HG02759 (cell line): ENCODE measurements around the gene ACTR3.

Source experiments
- ATAC-seq: cut with Tn5 transposase; IDR thresholded peaks from one replicate; pipeline ENCODE4 v1.9.1; 2021; ENCODE audit warnings: mild to moderate bottlenecking, moderate library complexity; ENCODE audit not compliant: unreplicated experiment

Gene ACTR3

DNA sequence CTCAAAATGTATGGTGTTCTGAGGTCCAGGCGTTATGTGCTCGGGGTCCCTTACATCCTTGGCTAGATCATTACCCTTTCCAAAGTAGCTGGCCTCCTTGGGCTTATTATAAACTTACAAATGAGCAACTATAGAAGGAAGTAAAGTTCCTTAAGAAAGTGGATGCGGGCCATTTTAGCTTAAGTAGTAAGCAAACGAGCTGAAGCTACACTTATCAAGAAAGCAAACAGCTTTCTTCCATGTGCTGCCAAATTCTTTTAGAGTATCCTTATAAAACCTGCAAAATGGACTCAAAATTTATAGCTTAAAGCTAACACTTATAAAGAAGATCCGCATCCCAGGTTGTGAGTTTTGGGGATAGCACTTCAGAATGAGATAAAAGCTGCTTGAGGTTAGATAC is 75.3 kb downstream of the ACTR3 start:
- ATAC-seq, result no peak

GRCh38 chr2:113965644-113966043 is 75.8 kb downstream of the ACTR3 start:
- peak; percentile 86 for ATAC-seq

GRCh38 chr2:113966171-113966570 is 76.3 kb downstream of the ACTR3 start:
- ATAC-seq, result no peak

DNA sequence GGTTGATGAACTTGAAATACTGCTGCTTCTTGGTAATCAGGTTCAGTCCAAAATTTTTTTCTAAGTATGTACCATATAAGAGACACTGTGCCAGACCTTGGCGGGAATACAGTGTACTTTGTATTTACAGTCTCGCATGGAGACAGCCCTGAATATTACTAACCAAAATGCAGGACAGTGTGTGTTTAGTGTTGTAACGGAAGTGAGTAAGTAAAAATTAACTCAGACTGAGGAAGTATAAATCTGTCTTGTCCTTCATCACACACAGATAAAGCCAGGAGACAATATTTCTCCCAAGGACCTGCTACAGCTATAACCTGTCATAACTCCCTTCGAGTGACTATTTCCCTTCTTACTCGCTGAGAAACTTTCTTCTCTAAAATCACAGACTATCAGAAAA is 76.9 kb downstream of the ACTR3 start:
- peak; percentile 35 for ATAC-seq

DNA sequence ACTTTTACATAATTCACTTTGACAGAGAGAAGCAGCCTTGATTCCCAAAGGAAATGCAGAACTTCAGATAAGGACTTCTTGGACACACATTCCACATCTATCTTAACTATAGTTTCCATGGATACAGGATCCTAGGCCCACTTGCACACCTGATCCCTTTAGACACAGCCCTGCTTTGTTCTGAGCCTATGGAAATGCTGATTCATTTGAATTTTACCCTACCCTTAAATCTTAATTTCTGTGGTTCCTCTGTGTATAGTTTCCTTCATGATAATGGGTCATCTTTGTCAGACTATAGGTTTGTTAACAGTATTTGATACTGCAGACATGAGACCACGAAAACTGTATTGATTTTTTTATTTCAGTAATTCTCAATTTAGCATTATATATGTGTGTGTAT is 77.4 kb downstream of the ACTR3 start:
- no peak for ATAC-seq

- ATAC-seq, result no peak
These were observed 82.9 kb downstream of the ACTR3 start for GRCh38 chr2:113972766-113973165.

DNA sequence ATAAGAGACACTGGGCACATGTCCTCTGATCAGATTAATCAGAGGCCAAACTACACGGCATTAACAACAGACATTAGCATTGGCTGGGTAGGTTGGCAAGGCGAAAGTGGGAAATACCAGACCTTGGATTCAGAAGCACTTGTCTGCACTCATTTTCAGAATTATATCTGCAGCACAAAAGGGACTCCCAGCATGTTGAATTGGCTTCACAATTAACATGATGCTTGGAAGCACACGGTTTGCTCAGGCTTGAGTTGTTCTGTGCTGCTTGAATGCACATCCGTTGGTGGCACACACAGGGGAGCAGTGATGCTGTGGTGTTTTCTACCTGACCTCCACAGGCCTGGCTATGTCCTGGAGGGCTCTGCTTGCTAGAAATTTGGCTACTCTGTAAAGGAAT is 83.9 kb downstream of the ACTR3 start:
- ATAC-seq, result no peak

- ATAC-seq, result no peak
These were observed 84.8 kb downstream of the ACTR3 start for GRCh38 chr2:113974727-113975126.

DNA sequence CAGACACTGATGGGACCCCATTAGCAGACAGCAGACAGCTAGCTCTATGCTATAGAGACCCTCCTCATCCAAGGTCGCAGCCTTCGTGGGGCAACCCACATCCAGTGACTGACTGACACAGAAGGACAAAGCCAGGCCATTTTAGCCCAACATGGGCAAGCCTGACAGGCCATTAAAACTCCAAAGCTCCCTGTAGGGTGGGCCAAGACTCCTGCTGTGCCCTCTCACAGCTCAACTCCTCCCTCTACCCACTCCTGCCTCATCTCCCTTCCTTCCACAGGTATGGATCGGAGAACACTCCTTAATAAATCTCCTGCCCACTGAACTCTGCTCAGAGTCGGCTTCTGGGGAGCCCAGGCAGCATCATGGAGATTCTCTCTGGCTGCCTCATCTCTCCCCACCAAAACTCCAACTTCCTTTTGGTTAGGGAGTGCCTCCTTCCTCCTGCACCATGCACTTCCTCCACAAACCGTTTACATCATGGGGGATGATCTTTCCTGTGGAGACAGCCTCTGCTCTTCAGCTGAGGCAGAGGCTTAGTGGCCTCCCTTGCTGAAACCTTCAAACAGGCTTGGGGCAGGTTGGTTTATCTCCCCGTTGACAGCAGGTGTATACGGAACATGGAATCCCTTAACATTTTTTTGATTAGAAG is 86.5 kb downstream of the ACTR3 start:
- ATAC-seq, result no peak

- no peak for ATAC-seq
These were observed 87.3 kb downstream of the ACTR3 start for GRCh38 chr2:113977060-113977659.

GRCh38 chr2:113977660-113978523 is 88.0 kb downstream of the ACTR3 start:
- ATAC-seq, result no peak

DNA sequence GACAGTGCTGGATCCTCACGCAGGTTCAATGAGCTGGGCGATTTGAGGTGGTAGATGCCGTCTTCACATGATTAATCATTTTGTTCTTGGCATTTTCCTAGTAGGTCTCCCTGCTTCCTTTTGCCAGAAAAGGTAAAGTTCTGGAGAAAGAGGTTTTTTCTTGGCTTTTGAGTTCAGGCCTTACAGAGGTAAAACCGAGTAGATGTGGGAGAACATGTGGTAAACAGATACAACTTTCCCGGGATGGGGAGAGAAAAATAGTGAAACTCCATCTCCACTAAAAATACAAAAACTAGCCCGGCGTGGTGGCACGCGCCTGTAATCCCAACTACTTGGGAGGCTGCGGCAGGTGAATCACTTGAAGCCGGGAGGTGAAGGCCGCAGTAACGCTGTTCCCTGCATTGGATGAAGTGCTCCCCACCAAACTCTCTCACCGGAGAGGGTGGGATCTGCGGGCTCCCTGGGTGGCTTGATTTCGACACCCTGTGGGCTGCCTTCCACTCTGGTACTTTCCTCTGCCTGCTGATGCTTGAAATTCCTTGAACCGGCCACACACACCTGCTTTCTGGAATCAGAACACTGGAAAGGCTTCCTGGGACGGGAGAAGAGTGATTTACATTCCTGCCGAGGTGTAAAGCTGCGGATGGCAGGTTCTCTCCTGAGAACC is 88.8 kb downstream of the ACTR3 start:
- ATAC-seq, result no peak

GRCh38 chr2:113979191-113980128 is 89.6 kb downstream of the ACTR3 start:
- ATAC-seq, result no peak

GRCh38 chr2:113980946-113981345 is 91.1 kb downstream of the ACTR3 start:
- no peak for ATAC-seq

DNA sequence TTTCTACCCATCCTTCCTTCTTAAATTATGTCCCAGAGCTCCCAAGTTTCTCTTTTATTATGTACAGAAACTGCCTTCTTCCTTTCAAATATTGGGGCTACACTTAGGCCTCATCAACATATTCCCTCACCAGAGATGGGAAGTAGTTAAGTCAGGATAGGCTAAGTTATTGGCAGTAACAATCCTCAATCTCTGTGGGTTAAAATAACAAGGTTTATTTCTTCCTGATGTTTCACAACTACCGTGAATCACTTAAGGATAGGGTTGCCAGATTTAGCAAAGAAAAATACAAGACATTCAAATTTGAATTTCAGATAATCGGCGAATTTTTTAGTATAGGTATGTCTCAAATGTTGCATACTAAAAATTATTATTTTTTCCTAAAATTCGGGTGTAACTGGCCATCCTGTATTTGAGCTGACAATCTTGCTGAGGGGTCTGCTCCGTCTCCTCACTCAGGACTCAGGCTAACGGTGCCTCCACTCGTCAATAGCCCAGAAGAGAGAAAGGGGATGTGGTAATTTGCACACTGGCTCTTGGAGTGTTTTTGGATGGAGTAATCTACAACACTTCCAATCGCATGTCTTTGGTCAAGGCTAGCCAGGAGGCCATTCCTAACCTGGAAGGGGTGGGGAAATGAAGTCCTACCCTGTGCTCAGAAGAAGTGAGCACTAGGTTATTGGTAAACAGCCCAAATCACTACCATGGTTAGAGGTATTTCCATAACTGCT is 91.7 kb downstream of the ACTR3 start:
- ATAC-seq, result no peak

GRCh38 chr2:113985554-113986397 is 95.9 kb downstream of the ACTR3 start:
- no peak for ATAC-seq

- ATAC-seq, result no peak
These were observed 96.9 kb downstream of the ACTR3 start for GRCh38 chr2:113986762-113987290.

- no peak for ATAC-seq
These were observed 102.2 kb downstream of the ACTR3 start for GRCh38 chr2:113992090-113992489.
